B cell (primary cell): ENCODE data around the gene TPBGL. TPM values are rescaled to one million over a fixed set of nuclear protein-coding genes. Genes with fewer than 3 reads are reported as not detected.

Experiments used
- ATAC-seq: fragments of 200-7000 bp; cut with Tn5 transposase; one replicate; pipeline ENCODE4 v1.10.0; 2021; ENCODE audit warnings: low read depth, mild to moderate bottlenecking, moderate number of reproducible peaks, moderate library complexity
- CTCF ChIA-PET: fragments of 350-600 bp; sonication (Branson Sonifier 250); formaldehyde crosslinking; loops from one replicate; lab custom pipeline; 2021; ENCODE audit warnings: antibody characterized with exemption, inconsistent platforms; lab: Charles Lee
- POLR2A ChIA-PET: fragments of 350-600 bp; sonication (Branson Sonifier 250); formaldehyde crosslinking; loops from one replicate; lab custom pipeline; 2021; ENCODE audit warnings: antibody characterized with exemption; lab: Charles Lee
- DNase-seq: peaks from one replicate; pipeline ENCODE4 v3.0.0; 2013
- H2AFZ ChIP-seq: 2 replicates; pipeline ENCODE4 v1.6.1; 2012; ENCODE audit warnings: mild to moderate bottlenecking, low read depth, low read length; ENCODE audit not compliant: insufficient read depth, poor library complexity, severe bottlenecking
- H3K27ac ChIP-seq, 2 donors: 1 replicate in 1 of 2; 2 replicates in 1 of 2; pipeline ENCODE4 v1.5.1; 2012 to 2013; ENCODE audit warnings: low read length in 2 of 2, mild to moderate bottlenecking in 2 of 2, moderate library complexity in 1 of 2
- H3K27me3 ChIP-seq, 4 experiments: fragments of 200-600 bp in 1 of 4; sonication (generic) in 1 of 4; replicated peaks in 1 of 4; 1 replicate in 2 of 4; 2 replicates in 2 of 4; pipeline versions ENCODE4 v1.6.1 to v1.7.0; 2013 to 2016; ENCODE audit warnings: low read length in 3 of 4, mild to moderate bottlenecking in 2 of 4, mixed read lengths in 1 of 4, moderate library complexity in 1 of 4; ENCODE audit not compliant: insufficient read depth in 4 of 4, control insufficient read depth in 3 of 4; ENCODE audit errors: control extremely low read depth in 1 of 4
- H3K36me3 ChIP-seq, 2 experiments: replicated peaks in 1 of 2; 1 replicate in 1 of 2; 2 replicates in 1 of 2; pipeline versions ENCODE4 v1.6.1 to v1.7.1; 2013; ENCODE audit warnings: low read length in 1 of 2; ENCODE audit not compliant: insufficient read depth in 2 of 2, control insufficient read depth in 1 of 2; ENCODE audit errors: control extremely low read depth in 1 of 2, extremely low read depth in 1 of 2
- H3K4me1 ChIP-seq, 2 donors: fragments of 200-600 bp in 1 of 2; sonication (generic) in 1 of 2; 1 replicate in 1 of 2; 2 replicates in 1 of 2; pipeline versions ENCODE4 v1.5.1 to v1.6.1; 2013 to 2017; ENCODE audit warnings: low read length in 2 of 2; ENCODE audit not compliant: control insufficient read depth in 2 of 2, insufficient read depth in 2 of 2
- H3K4me2 ChIP-seq: replicated peaks from 2 replicates; pipeline ENCODE3; 2012; ENCODE audit warnings: mild to moderate bottlenecking, low read depth, low read length; ENCODE audit not compliant: poor library complexity, severe bottlenecking
- H3K4me3 ChIP-seq, 5 experiments: fragments of 200-600 bp in 1 of 5; sonication (generic) in 1 of 5; 1 replicate in 3 of 5; 2 replicates in 2 of 5; pipeline versions ENCODE4 v1.5.1 to v1.7.0; 2011 to 2016; ENCODE audit warnings: low read length in 4 of 5, mild to moderate bottlenecking in 4 of 5, low read depth in 2 of 5, control low read depth in 1 of 5, moderate library complexity in 1 of 5; ENCODE audit not compliant: insufficient read depth in 1 of 5; ENCODE audit errors: control extremely low read depth in 1 of 5, extremely low read depth in 1 of 5
- H3K79me2 ChIP-seq: fragments of 200-600 bp; sonication (generic); one replicate; pipeline ENCODE4 v1.6.0; 2016; ENCODE audit warnings: low read length; ENCODE audit not compliant: control insufficient read depth, insufficient read depth
- H3K9ac ChIP-seq: fragments of 200-600 bp; sonication (generic); 2 replicates; pipeline ENCODE4 v1.6.1; 2017; ENCODE audit warnings: mild to moderate bottlenecking, low read length, moderate library complexity
- H3K9me3 ChIP-seq, 3 donors: one replicate each; pipeline versions ENCODE4 v1.6.1 to v1.7.1; 2013; ENCODE audit warnings: low read length in 2 of 3; ENCODE audit not compliant: control insufficient read depth in 2 of 3, insufficient read depth in 1 of 3; ENCODE audit errors: control extremely low read depth in 1 of 3
- H4K20me1 ChIP-seq: 2 replicates; pipeline ENCODE4 v1.6.0; 2012; ENCODE audit warnings: mild to moderate bottlenecking, low read length; ENCODE audit not compliant: insufficient read depth, control insufficient read depth, poor library complexity, severe bottlenecking
- H3K27ac Mint-ChIP-seq: one replicate; pipeline ENCODE4 v1.8.0; 2021; ENCODE audit warnings: mixed read lengths
- H3K27me3 Mint-ChIP-seq: one replicate; pipeline ENCODE4 v1.8.0; 2021; ENCODE audit warnings: mixed read lengths
- H3K4me1 Mint-ChIP-seq: one replicate; pipeline ENCODE4 v1.8.0; 2021; ENCODE audit warnings: mixed read lengths
- H3K4me3 Mint-ChIP-seq: one replicate; pipeline ENCODE4 v1.8.0; 2021; ENCODE audit warnings: mixed read lengths
- H3K9me3 Mint-ChIP-seq: one replicate; pipeline ENCODE4 v1.8.0; 2022; ENCODE audit warnings: mixed read lengths; ENCODE audit not compliant: insufficient read depth
- CTCF ChIP-seq: fragments of 200-600 bp; IDR thresholded peaks from one replicate; pipeline ENCODE4 v1.8.0; 2022; ENCODE audit warnings: antibody characterized with exemption, mild to moderate bottlenecking
- EZH2 ChIP-seq: IDR thresholded peaks from 2 replicates; pipeline ENCODE4 v1.6.1; 2012; ENCODE audit warnings: borderline replicate concordance, low read depth, mild to moderate bottlenecking, moderate library complexity, low read length; ENCODE audit not compliant: insufficient read depth, poor library complexity, severe bottlenecking
- WGBS: methylation state at CpG from one replicate; pipeline ENCODE4 v1.1.5; 2013; ENCODE audit warnings: missing lambda C conversion rate; ENCODE audit not compliant: insufficient coverage; 5-methylcytosine and 5-hydroxymethylcytosine counted together
- intact Hi-C: fragments of 100-400 bp; cut with micrococcal nuclease; formaldehyde crosslinking; loops from one replicate; pipeline ENCODE4 v1.10.0; 2022
- polyA plus RNA-seq: library from polyadenylated mRNA; depleted of rRNA; stranded (reverse); fragments of >200 nt; gene quantifications from 2 replicates; pipeline ENCODE4 v1.2.3, GENCODE V29; 2012
- total RNA-seq, 2 donors: library from RNA; stranded (reverse); fragments of 120-200 nt in 1 of 2; gene quantifications; 1 replicate in 1 of 2; 2 replicates in 1 of 2; pipeline versions ENCODE4 v1.2.3 to v1.2.4, GENCODE V29; 2013 to 2022

TPBGL gene
- total and polyA plus RNA-seq, 2 donors (not counting 1 experiment from before 2014, with no cell fraction given): not detected

- ChIA-PET CTCF (interaction anchor here (1.3 to 2.7 kb wide), 5 partner anchors 10 to 124 kb away, joined by 3 to 12 read pairs (median 6); no protein-coding TSS in a partner anchor), POLR2A (no interaction called here)
- Mint-ChIP-seq H3K27ac (no peak overlapping the region), H3K4me1 (peaks cover 40% of the 10 kb centered on the region), H3K27me3 (no peaks in the 10 kb centered on the region), H3K4me3 (no peak overlapping the region), H3K9me3 (no peaks in the 10 kb centered on the region)
- no peaks in the 10 kb centered on the region for H3K27me3 ChIP-seq
- no peak overlapping the region for H3K9ac ChIP-seq
- H3K36me3 ChIP-seq: no peaks in the 10 kb centered on the region
- ATAC-seq (no peak), DNase-seq (no peak)
- TF ChIP-seq EZH2 (no peak), CTCF (no peak)
- H3K9me3 ChIP-seq: peaks cover 0 to 2% (median 0%) of the 10 kb centered on the region in 3 donors
- no peaks in the 10 kb centered on the region for H3K79me2 ChIP-seq
- H2AFZ ChIP-seq: no peak overlapping the region
- H3K4me1 ChIP-seq: peaks cover 33 to 58% of the 10 kb centered on the region in 2 donors
- H3K4me2 ChIP-seq: no peak overlapping the region
- no peaks in the 10 kb centered on the region for H4K20me1 ChIP-seq
- 93% methylated on average over 3 of the region's 6 CpGs for WGBS
- H3K27ac ChIP-seq: no peak overlapping the region
- intact Hi-C loops: no loop called here
- H3K4me3 ChIP-seq: no peak overlapping the region
These were observed 24.4 kb downstream of the TPBGL start for GRCh38 chr11:75264971-75265370.

GRCh38 chr11:75265851-75266531, 25.4 kb downstream of the TPBGL start:
- H3K4me3 Mint-ChIP-seq: no peak overlapping the region
- POLR2A ChIA-PET: no interaction called here
- Histone ChIP-seq H3K36me3 (no peaks in the 10 kb centered on the region), H3K4me3 (no peak overlapping the region), H3K27ac (no peak overlapping the region), H3K79me2 (no peaks in the 10 kb centered on the region), H3K9ac (no peak overlapping the region), H4K20me1 (no peaks in the 10 kb centered on the region), H3K27me3 (no peaks in the 10 kb centered on the region), H3K4me1 (peaks cover 30 to 52% of the 10 kb centered on the region in 2 donors), H3K9me3 (peaks cover 0 to 2% (median 0%) of the 10 kb centered on the region in 3 donors), H2AFZ (no peak overlapping the region), H3K4me2 (no peak overlapping the region)
- H3K27ac Mint-ChIP-seq: peak overlapping the region; percentile 38
- no peaks in the 10 kb centered on the region for H3K9me3 Mint-ChIP-seq
- H3K27me3 Mint-ChIP-seq: no peaks in the 10 kb centered on the region
- no peak for TF ChIP-seq CTCF
- CTCF ChIA-PET: interaction anchor here (1.6 to 1.7 kb wide), 2 partner anchors 24 to 125 kb away, joined by 5 to 7 read pairs; no protein-coding TSS in a partner anchor
- intact Hi-C loops: no loop called here
- H3K4me1 Mint-ChIP-seq: peaks cover 38% of the 10 kb centered on the region
- 70% methylated on average over 12 of the region's 17 CpGs for WGBS
- peak; percentile 31 for ATAC-seq
- DNase-seq: peak; percentile 39
